Ascending aorta (tissue), 2 donors: Measurements from ENCODE around the gene TPP1. TPM values are rescaled to one million over a fixed set of nuclear protein-coding genes. Genes with fewer than 3 reads are reported as not detected.

Source experiments
- DNase-seq, 2 donors: peaks; one replicate each; pipeline ENCODE4 v3.0.0-alpha.2; 2019; ENCODE audit warnings: low spot score in 2 of 2
- H3K27ac ChIP-seq, 2 donors: fragments of 200-600 bp; sonication (generic); one replicate each; pipeline ENCODE4 v1.5.1; 2016 to 2017; ENCODE audit warnings: mild to moderate bottlenecking in 1 of 2
- H3K27me3 ChIP-seq: fragments of 200-600 bp; sonication (generic); one replicate; pipeline ENCODE4 v1.5.1; 2017
- H3K36me3 ChIP-seq, 2 donors: fragments of 200-600 bp; sonication (generic); one replicate each; pipeline ENCODE4 v1.5.1; 2016
- H3K4me1 ChIP-seq, 2 donors: fragments of 200-600 bp; sonication (generic); one replicate each; pipeline ENCODE4 v1.5.1; 2016 to 2017; ENCODE audit warnings: mild to moderate bottlenecking in 1 of 2
- H3K4me3 ChIP-seq, 2 donors: fragments of 200-600 bp; sonication (generic); one replicate each; pipeline ENCODE4 v1.5.1; 2016 to 2017; ENCODE audit warnings: mild to moderate bottlenecking in 1 of 2
- H3K9me3 ChIP-seq, 2 donors: fragments of 200-600 bp; sonication (generic); one replicate each; pipeline ENCODE4 v1.5.1; 2016
- intact Hi-C: fragments of 100-400 bp; cut with DNase I; formaldehyde crosslinking; loops from one replicate; pipeline ENCODE4 v1.15.1; 2023
- total RNA-seq: library from RNA; depleted of rRNA; stranded (reverse); fragments of >200 nt; gene quantifications from one replicate; pipeline ENCODE4 v1.1.0, GENCODE V29; 2016
- TF ChIP-seq, protein P1 (sequence below), 3 experiments: fragments of 200-600 bp in 2 of 3; fragments of 450-650 bp in 1 of 3; sonication (generic) in 2 of 3; IDR thresholded peaks; one replicate each; pipeline ENCODE4 v1.5.1; 2016 to 2019; ENCODE audit warnings: antibody characterized with exemption in 3 of 3, mild to moderate bottlenecking in 1 of 3, moderate library complexity in 1 of 3

TPP1 gene
- total RNA-seq, 1 donor from 2014 or later = 96.7 TPM

DNA sequence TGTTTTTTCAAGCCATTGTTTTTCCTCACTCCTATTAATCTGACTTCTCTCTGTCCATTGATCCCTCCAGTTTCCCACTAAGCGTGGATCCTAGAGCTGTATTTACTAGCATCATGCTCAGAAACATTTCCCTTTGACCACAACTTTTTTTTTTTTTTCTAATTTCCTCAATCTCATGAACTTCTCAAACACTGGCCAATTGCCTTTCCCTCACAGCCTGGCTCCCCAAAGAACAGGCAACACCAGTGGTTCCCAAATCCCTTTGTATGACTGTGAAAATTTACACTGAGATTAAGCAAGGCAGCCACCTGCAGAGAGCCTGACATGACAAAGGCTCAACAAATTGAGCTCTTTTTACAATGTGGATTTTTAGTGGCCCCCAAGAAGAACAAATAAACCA, 1.4 kb upstream of the TPP1 start:
- Histone ChIP-seq H3K36me3 (peaks cover 18 to 34% of the 10 kb centered on the region in 2 donors), H3K9me3 (no peaks in the 10 kb centered on the region), H3K4me3 (no peak overlapping the region), H3K27me3 (no peaks in the 10 kb centered on the region), H3K4me1 (peaks cover 3 to 17% of the 10 kb centered on the region in 2 donors), H3K27ac (no peak overlapping the region)
- intact Hi-C loops = no loop called here
- TF ChIP-seq, protein P1, sequence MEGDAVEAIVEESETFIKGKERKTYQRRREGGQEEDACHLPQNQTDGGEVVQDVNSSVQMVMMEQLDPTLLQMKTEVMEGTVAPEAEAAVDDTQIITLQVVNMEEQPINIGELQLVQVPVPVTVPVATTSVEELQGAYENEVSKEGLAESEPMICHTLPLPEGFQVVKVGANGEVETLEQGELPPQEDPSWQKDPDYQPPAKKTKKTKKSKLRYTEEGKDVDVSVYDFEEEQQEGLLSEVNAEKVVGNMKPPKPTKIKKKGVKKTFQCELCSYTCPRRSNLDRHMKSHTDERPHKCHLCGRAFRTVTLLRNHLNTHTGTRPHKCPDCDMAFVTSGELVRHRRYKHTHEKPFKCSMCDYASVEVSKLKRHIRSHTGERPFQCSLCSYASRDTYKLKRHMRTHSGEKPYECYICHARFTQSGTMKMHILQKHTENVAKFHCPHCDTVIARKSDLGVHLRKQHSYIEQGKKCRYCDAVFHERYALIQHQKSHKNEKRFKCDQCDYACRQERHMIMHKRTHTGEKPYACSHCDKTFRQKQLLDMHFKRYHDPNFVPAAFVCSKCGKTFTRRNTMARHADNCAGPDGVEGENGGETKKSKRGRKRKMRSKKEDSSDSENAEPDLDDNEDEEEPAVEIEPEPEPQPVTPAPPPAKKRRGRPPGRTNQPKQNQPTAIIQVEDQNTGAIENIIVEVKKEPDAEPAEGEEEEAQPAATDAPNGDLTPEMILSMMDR (IDR thresholded peaks at IDR 0.05) = no peak
- no peak for DNase-seq

DNA sequence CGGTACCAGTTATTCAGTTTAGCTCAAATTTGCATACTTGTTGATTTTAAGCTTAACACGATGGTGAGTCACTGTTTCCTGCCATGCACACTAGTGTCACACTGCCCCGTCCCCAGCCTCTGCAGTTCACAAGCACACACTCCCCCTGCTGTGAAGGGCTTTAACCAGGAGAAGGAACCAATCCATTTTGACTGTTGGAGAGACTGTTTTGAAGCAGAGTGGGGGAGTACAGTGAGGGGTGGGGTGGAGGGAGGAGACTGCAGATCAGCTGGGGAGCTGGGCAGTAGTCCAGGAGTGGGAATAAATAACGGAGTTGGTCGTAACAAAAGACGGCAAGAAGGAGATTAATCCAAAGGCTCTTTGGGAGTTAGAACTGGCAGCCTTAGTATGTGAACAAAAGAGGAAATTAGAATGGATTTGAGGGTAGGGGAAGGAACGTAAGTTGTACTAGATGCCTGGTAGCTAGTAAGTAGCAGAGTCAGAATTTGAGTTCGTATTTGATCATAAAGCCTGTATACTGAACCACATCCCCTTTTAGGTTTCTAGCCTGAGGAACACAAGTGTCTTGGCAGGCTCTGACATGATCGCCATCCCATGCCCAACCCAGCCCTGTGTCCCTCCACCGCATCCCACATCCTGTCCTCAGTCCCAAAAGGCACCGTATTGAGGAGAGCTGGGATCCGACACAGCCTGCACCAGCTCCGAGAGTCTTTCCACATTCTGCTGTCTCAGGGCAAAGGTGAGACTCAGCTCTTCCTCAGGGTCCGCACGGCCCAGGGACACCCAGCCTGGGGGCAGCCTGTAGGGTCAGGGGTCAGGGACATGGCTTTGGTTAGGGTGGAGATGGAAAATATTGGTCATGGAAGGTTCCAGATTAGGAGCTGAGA, 862 bp downstream of the TPP1 start:
- intact Hi-C loops = loop anchor here (1.0 kb wide), 1 partner anchor 65 kb away; the partner anchor contains the start of gene MRPL17
- H3K4me3 ChIP-seq = peak overlapping the region; percentile 69 to 76
- no peaks in the 10 kb centered on the region for H3K9me3 ChIP-seq
- peaks cover 12 to 22% of the 10 kb centered on the region in 2 donors for H3K36me3 ChIP-seq
- TF ChIP-seq, protein P1 (IDR thresholded peaks at IDR 0.05) = no peak
- peaks cover 3 to 19% of the 10 kb centered on the region in 2 donors for H3K4me1 ChIP-seq
- no peak for DNase-seq
- H3K27me3 ChIP-seq = no peaks in the 10 kb centered on the region
- H3K27ac ChIP-seq = peak overlapping the region; percentile 81 to 82

DNA sequence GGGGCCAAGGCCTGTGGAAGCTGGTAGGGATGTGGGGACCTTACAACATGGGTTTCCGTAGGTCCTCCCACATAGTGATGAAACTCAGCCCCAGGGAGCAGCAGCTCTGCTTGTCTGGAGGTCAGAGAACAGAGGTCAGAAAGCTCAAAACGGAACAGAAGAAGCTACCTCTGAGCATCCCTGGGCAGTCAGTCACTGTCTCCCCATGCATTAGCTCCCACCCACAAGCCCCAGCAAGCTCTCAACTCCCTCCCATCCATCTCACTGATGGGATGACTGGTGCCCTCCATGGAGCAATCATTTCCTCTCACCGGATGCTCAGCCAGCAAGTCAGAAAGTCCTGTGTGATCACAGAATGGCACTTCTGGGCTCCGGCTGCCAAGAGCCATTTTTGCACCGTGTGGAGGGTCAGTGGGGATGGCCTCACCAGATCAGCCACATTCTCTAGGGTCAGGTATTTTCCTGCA, 1.9 kb downstream of the TPP1 start:
- Histone ChIP-seq H3K27me3 (no peaks in the 10 kb centered on the region), H3K4me3 (peak overlapping the region; percentile 69 to 76), H3K9me3 (no peaks in the 10 kb centered on the region), H3K36me3 (peaks cover 12 to 17% of the 10 kb centered on the region in 2 donors), H3K4me1 (peaks cover 4 to 25% of the 10 kb centered on the region in 2 donors), H3K27ac (peak overlapping the region in 1 of 2 donors; percentile 81)
- intact Hi-C loops = no loop called here
- peak in 1 of 2 donors; percentile 58 for DNase-seq
- TF ChIP-seq, protein P1 (IDR thresholded peaks at IDR 0.05) = no peak

DNA sequence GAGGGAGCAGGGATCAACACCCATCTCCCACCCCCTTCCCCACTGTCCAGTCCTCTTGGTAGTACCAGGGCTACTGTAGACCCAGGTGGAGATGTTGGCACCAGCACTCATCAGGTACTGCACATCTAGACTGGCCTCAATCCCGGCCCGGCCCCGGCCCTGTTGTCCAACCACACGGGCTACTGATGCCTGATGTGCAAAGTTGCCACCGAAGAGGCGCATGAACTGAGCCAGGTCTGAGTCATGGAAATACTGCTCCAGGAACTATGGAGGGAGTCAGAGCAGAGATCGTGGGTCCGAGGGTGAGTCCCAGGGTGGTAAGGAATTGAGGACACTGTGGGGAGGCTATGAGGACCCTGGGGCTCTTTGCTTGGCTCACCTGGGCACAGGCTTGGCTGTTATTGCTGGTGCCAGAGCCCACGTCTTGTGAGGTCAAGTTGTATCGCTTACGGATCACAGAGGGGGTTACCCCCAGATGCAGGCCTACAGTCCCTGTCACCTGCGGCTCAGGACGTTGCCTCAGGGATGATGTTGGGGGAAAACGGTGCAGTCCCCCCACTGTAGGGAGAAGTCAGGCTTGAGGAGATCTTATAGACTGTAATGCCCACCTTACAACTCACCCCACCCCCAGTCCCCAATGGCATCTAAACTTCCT, 2.5 kb downstream of the TPP1 start:
- Histone ChIP-seq H3K4me1 (peaks cover 6 to 25% of the 10 kb centered on the region in 2 donors), H3K9me3 (no peaks in the 10 kb centered on the region), H3K4me3 (no peak overlapping the region), H3K27me3 (no peaks in the 10 kb centered on the region), H3K36me3 (peaks cover 12 to 17% of the 10 kb centered on the region in 2 donors), H3K27ac (no peak overlapping the region)
- intact Hi-C loops = no loop called here
- TF ChIP-seq, protein P1 (IDR thresholded peaks at IDR 0.05) = no peak
- DNase-seq = peak in 1 of 2 donors; percentile 55

DNA sequence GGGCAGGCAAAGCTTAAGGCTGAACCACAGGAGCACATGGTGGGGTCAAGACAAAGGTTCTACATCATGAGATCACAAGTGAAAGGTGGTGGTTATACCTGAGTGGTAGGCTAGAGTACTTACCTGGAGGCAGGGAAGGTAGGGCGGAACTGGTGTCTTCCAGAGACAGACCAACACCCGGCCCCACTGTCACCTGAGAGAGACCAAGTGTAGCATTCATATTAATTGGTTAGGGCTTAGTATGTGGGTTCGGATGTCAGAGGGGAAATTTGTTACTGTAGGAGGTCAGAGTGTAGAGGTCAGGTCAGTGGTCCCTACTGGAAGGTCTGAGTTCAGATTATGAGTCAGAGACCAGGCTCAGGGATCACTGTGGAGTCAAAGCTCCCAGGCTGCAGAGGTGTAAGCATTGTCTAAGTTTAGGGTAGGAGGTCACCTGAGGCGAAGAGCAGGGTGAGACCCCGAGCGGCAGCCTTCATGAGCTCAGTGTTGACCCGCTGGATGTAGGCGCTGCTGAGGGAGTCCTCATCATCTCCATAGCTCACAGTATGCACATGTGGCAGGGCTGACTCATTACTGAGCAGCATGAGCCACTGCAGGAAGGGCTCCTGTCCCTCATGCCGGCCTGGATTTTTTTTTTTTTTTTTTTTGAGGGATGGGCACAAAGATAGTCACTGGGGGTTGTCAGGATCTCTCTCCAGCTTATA, 3.2 kb downstream of the TPP1 start:
- no peaks in the 10 kb centered on the region for H3K27me3 ChIP-seq
- DNase-seq = peak in 1 of 2 donors; percentile 60
- TF ChIP-seq, protein P1 (IDR thresholded peaks at IDR 0.05) = no peak
- no peaks in the 10 kb centered on the region for H3K9me3 ChIP-seq
- intact Hi-C loops = no loop called here
- H3K27ac ChIP-seq = peak overlapping the region in 1 of 2 donors; percentile 10
- peaks cover 14 to 21% of the 10 kb centered on the region in 2 donors for H3K36me3 ChIP-seq
- H3K4me1 ChIP-seq = peaks cover 6 to 26% of the 10 kb centered on the region in 2 donors
- H3K4me3 ChIP-seq = no peak overlapping the region
